ENCODE results near the gene NDST3. TPM values are rescaled to one million over a fixed set of nuclear protein-coding genes. Genes with fewer than 3 reads are reported as not detected.
A peak's percentile ranks its signal among the peaks of the same experiment; 100 is the strongest.

NDST3 gene
- total RNA-seq = not detected
- long read RNA-seq = 0 reads

DNA sequence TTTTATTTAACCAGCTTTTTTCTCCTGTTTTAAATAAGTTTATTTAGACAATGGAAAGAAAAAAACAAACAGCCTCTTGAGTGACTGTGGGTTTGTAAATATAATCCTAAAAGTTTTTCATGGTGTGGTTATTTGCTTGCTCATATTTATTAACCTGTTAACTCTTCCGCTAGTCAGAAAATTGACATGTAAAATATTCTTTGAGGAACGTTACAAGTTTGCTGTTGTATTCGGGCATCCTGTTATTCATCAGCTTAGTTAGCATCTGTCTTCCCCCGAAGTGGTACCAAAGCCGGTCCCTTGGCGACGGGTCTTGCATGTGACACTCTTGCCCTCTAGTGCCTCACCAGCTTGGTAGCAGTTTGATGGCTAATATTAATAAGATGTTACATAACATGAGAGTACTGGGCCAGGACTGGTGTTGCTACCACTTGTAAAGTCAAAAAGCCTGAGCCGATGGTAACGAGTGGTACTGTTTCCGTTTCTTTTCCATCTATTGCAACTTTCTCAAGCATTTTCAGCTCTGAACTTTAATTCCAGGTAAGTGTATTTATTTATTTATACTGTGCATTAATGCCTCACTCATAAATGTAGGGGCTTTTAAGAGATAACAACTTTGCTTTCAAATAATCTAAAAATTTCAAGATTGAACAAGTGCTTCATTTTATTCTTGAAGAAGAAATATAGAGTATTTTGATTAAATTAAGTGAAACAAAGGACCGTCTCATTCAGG, at the start of gene NDST3:
NDST3 (plus strand) TSS at position 434 of the 733 bp plus-strand sequence. CDS start 19,425 bp downstream, outside the sequence.
- DNase-seq (peak; percentile 45), ATAC-seq (ENCODE audit: poor library complexity) (no peak)
- intact Hi-C loops (cut with DNase I) = no loop called here

DNA sequence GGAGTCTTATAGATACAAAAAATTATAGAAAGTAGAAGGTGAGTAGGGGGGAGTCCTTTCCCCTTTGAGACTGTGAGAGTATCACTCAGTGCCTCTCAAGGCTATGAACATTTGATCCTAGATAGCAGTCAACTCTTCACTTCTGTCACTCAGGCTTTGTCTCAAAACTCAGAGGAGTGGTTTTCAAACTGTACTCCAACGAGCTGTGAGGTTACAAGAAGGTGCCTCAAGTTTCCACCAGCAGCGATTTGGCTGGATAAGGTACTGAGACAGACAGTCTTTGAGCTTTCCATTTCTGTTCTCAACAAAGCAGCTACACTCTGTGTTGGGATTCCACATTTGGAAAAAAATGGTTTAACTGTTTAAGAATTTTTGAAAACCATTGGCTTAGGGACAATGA, 48.0 kb upstream of the NDST3 start:
- DNase-seq = no peak
- ATAC-seq (ENCODE audit: poor library complexity) = no peak
- intact Hi-C loops (cut with DNase I) = no loop called here

DNA sequence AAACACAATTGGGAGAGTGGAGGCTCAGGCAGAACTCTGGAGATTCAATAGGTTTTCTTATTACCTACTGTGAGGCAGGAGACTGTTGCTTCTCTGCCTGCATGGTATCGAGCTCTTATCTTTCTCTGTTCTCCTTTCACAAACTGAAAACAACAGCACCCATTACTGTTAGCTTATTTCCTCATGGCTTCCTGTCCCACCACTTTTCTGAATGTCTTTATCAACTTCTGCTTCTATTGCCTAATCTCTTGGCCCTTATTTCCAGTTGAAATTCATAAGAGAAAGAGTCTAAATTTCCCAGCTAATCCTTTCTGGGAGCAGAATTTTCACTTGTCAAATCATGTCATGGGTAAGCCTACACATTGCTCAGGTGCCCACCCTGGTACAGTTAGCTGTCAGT, 46.8 kb upstream of the NDST3 start:
- intact Hi-C loops (cut with DNase I) = no loop called here
- no peak for ATAC-seq (ENCODE audit: poor library complexity)
- DNase-seq = no peak

DNA sequence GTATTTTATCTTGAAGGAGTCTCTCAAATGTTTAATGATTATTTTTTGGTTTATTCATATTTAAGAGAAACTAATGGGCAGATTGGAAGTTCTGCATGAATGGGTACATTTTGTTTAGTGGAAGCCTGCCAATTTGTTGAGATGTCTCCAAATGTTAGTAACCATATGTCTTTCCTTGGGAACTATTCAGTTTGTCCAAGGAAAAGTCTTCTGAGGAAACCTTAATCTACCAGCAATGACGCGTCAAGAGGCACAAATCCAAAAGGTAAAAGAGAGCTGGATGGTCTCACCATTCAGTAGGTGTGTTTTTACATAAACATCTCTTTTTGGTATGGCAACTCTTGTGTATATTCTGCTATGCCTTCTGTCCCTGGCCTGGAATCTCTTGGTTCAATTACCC, 37.4 kb upstream of the NDST3 start:
- intact Hi-C loops (cut with DNase I) = no loop called here
- DNase-seq (no peak), ATAC-seq (ENCODE audit: poor library complexity) (no peak)

DNA sequence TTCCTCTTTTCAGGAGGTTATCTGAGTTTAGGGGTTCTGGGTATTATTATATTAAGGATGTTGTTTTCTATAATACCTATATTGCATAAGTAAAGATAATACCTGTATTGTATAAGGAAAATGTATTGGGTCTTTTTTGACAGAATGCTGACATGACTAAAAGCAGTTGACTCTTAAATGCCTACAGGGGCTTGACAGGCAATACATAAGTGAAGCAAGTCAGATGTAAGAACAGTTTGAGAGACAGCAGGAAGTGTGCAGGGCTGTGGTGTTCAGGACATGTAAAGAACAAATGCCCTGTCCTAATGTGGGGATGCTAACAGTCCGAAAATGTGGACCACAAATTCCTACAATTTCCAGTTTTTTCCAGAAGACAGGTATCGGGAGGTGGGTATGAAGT, 30.2 kb upstream of the NDST3 start:
- no peak for DNase-seq
- intact Hi-C loops (cut with DNase I) = no loop called here
- no peak for ATAC-seq (ENCODE audit: poor library complexity)

DNA sequence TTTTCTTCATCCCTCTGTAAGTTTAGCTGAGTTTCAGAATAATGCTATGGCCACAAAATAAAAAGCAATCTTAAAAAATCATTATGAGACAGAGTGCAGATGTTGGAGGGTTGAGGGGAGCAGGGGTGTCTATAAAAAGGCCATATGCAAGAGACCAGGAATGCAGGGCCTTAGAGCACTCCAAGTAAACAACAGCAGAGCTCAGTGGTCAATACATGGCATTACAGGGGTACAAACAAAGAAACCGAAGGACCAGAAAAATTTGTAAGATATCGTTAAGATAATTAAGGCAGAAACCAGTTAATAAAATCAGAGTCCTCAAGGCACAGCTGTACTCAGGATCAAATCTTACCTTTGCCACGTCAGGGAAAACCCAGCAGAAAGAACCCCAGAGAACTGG, 28.4 kb upstream of the NDST3 start:
- intact Hi-C loops (cut with DNase I) = no loop called here
- DNase-seq (no peak), ATAC-seq (ENCODE audit: poor library complexity) (no peak)

DNA sequence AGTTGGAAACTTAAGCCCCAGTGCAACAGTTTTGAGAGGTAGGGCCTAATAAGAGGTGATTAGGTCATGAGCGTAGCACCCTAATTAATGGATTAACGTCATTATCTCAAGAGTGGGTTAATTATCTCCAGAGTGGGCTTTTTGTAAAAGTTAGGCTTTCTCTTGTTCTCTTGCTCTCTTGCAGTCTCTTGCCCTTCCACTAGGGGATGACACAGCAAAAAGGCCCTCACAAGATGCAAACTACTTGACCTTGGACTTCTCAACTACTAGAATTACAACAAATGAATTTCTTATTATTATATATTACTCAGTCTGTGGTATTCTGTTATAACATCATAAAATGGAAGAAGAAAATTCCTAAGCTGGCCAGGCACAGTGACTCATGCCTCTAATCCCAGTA, 22.1 kb upstream of the NDST3 start:
- DNase-seq (no peak), ATAC-seq (ENCODE audit: poor library complexity) (no peak)
- intact Hi-C loops (cut with DNase I) = no loop called here

DNA sequence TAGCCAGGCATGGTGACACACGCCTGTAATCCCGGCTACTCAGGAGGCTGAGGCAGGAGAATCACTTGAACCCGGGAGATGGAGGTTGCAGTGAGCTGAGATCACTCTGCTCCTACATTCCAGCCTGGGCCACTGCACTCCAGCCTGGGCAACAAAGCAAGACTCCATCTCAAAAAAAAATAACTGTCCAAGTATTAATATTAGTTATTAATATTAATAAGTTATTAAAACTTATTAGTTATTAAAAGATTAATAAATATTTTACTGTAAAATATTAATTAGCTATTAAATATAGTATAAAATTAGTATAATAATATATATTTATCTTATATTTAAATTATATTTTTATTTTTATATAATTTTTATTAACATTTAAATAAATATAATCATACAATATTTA, 19.5 kb upstream of the NDST3 start:
- DNase-seq = no peak
- ATAC-seq (ENCODE audit: poor library complexity) = no peak
- intact Hi-C loops (cut with DNase I) = no loop called here

DNA sequence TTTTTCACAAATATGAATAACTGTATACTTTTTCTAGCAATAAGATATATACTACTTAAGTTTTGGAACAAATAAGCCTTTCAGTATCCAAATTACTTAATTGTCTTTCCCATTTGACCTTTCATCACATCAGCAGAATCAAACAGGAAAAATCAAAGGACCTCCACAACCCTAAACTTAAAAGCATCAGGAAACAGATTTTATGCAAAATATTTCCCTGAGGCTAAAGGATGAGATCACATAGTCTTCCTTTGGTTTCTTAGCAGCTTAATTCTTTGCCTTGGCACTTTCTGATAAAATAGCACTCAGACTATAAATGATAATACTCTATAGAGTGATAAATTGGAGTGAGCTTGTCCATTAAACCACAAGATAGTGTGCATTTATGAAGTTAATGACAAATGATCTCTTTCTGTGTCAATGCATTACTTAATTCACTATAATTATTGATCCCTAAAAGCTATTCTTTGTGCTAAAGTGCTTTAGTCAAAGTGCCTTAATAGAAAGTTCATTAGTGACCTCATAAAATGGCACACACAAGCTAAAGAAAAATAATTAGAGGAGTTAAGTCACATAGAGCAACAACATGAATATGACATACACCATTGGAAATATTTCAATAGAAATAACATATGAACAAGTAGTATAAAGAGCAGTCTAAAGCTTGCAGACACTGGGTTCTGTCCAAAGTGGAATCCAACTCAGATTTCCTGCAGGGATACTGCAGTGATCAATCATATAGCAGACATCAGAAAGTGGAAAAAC, 15.7 kb upstream of the NDST3 start:
- ATAC-seq (ENCODE audit: poor library complexity) (no peak), DNase-seq (no peak)
- intact Hi-C loops (cut with DNase I) = no loop called here

DNA sequence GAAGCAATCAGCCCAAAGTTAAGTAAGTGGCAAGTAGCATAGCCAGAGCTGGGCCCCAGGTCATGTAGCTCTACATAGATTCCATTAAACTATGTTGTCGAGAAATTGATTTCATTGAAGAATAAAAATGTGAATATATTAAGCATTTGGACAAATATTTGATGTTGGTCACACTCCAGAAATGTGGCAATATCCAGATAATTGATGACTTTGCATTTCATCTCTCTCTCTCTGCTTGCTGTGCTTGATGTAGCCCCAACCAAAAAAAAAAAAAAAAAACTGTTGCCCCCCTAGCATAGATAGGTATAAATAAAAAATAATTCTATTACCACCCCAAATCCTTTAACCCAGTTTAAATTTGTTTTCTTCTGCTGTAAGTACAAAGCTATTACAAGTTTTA, 7.5 kb upstream of the NDST3 start:
- intact Hi-C loops (cut with DNase I) = no loop called here
- ATAC-seq (ENCODE audit: poor library complexity) = no peak
- no peak for DNase-seq

DNA sequence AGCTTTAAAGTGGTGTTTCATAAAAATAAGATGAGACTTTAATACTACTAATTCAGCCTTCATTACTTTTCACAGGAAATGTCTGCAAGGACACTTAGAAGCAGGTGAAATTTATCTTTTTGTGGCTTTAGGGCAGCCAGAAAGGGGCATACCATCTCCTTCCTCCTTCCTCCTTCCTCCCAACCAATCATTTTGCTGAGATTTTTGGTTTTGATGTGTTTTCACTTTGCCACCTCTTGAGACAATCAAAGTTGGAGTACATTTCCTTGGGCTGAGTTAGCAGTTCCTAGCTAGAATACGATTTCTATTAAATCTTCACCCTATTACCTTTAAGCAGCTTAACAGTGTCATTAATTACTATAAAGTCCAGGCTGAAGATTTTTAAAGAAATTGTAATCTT, 5.1 kb upstream of the NDST3 start:
- ATAC-seq (ENCODE audit: poor library complexity) (no peak), DNase-seq (no peak)
- intact Hi-C loops (cut with DNase I) = no loop called here

DNA sequence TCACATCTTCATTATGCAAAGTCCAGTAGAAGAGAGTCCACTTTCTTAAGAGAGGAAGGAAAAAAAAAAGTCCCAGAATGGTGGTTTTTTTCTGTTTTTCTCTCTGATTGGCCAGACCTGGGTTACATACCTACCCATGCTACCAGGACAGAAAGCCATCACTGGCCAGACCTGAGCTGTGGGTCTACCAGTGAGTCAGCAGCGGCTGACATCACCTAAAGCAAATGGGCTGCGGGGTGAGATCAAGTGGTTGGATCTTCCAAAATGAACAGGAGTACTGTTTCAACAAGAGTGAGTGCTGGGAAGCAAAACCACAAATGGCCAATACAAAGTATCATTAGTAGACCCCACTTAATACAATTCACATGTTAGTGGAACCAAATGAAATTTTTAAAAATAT, 1.6 kb upstream of the NDST3 start:
- intact Hi-C loops (cut with DNase I) = no loop called here
- DNase-seq (no peak), ATAC-seq (ENCODE audit: poor library complexity) (no peak)

DNA sequence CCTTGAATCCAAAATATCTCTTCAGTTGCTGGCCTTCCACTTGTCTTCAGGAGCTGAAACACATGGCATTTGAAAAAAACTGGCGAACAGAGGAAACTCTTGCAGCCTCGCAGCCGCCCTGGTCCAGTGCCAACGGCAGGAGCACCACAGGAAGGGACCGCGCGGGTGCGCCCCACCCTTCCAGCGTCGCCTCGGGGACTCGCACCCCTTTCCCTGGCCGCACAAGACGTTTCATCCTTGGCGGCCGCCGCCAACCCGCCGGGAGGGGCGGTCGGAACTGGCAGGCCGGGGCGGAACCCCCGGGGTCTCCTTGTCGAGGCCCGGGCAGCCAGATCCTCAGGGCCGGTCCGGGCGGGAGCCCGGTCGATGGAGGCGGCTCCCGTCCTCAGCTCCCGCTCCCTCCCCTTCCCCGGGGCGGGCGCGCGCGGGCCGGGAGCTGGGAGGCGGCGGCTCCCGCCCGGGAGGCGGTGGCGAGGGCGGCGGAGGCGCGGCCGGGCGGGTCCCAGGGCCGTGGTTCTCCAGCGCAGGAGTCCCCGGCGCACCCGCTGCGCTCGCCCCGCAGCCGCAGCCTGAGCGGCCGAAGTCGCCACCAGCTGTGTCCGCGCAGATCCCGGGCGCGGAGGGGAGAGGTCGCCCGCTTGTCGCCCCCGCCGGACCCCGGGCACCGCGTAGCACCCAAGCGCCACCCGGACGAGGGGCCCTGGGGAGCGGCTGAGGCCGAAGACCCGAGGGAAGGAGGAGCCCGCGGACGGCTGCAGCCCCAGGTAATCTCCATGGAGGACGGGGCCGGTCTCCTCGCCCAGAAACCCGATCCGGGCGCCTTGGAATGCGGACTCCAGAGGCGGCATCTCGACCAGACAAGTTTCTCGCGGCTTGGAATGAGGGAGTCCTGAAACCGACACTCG, 886 bp upstream of the NDST3 start:
- intact Hi-C loops (cut with DNase I) = no loop called here
- ATAC-seq (ENCODE audit: poor library complexity) = peak; percentile 53
- DNase-seq = peak; percentile 52

DNA sequence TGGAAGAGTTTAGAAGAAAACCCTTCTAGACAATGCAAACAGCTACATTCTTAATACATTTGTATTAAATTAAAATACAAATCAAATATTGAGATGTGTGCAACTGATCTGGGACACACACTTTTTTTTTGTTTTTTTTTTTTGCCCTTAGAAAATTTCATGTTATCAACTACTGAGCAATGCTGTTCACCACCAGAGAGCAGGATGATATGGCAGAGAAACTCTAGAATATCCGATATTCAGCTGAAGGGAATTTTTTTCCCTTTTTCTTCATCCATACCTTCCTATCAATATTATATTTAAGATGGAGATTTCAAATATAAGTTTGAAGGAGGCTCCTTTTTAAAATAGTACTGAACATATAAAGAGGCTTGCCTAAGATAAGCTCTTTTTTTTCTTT, 1.0 kb downstream of the NDST3 start:
- no peak for ATAC-seq (ENCODE audit: poor library complexity)
- DNase-seq = no peak
- intact Hi-C loops (cut with DNase I) = no loop called here

DNA sequence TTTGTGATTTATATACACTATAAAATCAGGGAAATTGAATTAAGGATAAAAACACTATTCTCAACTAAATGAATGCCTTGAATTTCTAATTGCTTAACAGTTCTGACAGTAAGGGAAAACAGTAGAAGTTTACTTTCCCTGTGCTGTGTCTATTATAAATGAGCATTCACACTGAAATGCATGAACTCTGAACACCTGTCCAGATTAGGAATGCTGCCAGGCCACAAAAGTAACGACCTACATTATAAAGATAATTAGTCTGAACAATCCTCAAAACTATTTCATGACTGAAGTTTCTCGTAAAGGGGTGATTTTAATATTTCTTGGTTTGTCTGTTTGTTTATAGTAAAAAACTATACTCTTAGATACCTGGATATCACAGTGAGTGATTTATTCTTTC, 2.0 kb downstream of the NDST3 start:
- intact Hi-C loops (cut with DNase I) = no loop called here
- DNase-seq (no peak), ATAC-seq (ENCODE audit: poor library complexity) (no peak)

DNA sequence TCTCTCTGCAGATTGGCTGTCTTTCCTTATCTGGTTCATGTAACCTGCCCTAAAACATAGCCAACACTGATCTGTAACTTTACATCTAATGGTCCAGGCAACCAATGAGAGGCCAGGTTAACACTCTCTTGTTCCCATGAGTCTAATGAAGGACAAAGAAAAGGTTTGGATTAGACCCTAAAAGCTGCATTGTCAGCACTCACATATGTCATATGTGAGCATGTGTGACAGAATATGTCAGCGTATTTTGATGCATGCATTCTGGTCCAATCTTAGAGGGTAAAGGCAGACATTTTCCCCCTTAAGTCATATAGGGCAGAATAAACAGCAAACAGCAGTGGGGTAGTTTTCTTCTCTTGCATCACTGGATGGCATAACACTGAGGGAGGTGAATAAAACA, 3.7 kb downstream of the NDST3 start:
- DNase-seq (no peak), ATAC-seq (ENCODE audit: poor library complexity) (no peak)
- intact Hi-C loops (cut with DNase I) = no loop called here

DNA sequence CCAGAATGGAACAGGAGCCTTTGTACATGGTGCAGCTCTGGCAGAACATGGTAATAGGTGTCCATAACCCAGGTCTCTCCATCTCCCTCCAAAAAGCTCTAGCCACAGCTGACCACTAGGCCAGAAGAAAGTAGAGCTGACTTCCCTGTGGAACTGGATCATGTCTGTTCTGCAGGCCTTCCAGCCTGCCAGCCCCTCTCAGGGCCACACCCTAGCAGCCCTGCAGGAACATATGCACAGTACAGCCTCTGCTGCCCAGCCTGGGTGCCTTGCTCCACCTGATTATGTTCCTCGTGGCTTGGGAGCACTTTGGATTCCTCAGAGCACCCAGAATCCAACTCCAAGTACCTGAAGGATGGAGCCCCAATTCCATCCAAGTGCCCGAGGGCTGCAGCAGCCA, 12.0 kb downstream of the NDST3 start:
- no peak for DNase-seq
- intact Hi-C loops (cut with DNase I) = no loop called here
- ATAC-seq (ENCODE audit: poor library complexity) = no peak

DNA sequence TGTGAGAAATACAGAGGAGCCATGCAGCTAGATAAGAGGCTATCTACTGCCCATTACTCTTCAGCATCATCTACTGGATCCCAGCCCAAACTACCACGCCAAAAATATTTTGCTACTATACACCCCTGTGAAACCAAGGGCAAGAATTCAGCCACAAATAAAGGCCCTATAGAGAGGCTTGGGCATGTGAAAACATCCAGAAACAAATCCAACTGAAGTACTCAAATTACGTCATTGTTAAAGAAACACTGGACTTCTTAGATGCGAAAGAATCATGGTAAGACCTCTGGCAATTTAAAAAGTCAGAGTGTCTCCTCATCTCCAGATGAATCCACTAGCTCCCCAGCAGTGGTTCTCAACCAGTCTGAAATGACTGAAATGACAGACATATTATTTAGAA, 12.8 kb downstream of the NDST3 start:
- ATAC-seq (ENCODE audit: poor library complexity) (no peak), DNase-seq (no peak)
- intact Hi-C loops (cut with DNase I) = no loop called here

DNA sequence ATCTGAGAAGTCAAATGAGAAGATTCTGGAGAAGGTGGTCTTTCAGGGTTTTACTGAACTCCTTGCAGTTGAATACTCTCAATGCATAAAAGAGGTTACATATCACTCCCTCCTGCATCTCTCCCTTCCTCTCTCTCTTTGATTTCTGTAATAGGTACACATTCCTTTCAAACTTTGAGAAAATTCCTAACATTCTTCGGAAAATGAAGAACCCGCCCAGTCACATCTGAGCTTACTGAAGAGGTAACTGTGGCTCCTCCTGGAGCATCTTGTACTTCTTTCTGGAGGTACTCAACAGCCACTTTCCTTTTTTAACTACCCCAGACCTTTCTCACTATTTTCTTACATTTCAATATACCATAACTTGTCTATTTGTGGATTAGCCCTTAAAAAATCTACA, 24.7 kb downstream of the NDST3 start:
- ATAC-seq (ENCODE audit: poor library complexity) = no peak
- intact Hi-C loops (cut with DNase I) = no loop called here
- DNase-seq = no peak

DNA sequence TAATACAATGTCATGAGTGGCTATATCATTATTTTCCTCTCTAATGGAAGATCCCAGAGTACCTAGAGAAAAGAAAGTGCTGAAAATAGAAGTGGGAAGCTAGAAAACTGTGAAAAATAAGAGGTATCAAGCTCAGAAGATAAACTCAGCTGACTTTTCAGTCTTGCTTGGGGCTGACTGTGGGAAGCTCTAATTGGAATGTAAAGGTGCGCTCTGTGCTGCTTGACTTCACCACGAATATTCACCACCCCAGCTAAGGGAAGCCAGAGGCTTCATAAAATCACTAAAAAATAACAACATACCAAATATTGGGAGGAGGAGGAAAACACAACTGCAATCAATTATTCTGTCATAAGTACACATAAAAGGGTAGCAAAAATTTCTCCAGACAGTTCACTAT, 25.1 kb downstream of the NDST3 start:
- no peak for ATAC-seq (ENCODE audit: poor library complexity)

More for the DNA sequence above, 25.1 kb downstream of the NDST3 start:
- no peak for DNase-seq
- intact Hi-C loops (cut with DNase I) = no loop called here
